Colon (tissue), 2 donors: ENCODE results near the gene ADM2.
"Not testable (repeated sequence)": the region's sequence is repeated elsewhere in the genome, so short reads cannot be mapped to it uniquely, and the experiment has no call there.

ENCODE experiments used
- FAIRE-seq: peaks from 2 replicates; lab custom pipeline; 2012; peaks lifted over from hg19 to GRCh38; lab: Jason Lieb, UNC
- donor health status: control.
- donor health status: control.

ADM2 gene, protein sequence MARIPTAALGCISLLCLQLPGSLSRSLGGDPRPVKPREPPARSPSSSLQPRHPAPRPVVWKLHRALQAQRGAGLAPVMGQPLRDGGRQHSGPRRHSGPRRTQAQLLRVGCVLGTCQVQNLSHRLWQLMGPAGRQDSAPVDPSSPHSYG

DNA sequence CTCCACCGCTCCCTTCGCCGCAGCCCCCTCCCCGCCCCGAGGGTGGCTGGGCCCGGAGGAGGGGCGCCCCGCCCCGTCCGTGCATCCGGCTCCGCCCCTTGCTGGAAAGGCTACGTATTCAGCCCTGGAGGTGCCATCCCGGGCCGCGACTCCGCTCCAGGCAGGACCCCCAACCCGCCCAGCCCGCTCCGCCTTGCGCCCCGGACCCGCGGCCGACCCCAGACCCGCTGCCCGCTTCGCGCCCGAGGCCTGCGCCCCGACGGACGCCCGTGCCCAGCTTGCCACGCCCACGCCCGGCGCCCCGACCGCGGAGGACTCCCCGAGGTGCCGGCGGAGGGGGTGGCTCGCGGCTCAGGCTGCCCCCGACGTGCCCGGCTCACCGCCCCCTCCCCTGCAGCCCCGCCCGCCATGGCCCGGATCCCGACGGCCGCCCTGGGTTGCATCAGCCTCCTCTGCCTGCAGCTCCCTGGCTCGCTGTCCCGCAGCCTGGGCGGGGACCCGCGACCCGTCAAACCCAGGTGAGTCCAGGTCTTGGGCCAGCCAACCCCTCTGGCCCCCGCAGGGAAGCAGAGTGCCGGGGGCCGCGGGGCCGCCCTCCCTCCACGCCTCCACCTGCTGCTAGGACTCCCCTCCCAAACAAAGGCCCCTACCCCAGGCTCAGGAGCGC lies at the start of gene ADM2:
ADM2 (plus strand) TSS at position 104 of the 667 bp plus-strand sequence; CDS start at position 409, 305 bp downstream.
- no peak for FAIRE-seq

DNA sequence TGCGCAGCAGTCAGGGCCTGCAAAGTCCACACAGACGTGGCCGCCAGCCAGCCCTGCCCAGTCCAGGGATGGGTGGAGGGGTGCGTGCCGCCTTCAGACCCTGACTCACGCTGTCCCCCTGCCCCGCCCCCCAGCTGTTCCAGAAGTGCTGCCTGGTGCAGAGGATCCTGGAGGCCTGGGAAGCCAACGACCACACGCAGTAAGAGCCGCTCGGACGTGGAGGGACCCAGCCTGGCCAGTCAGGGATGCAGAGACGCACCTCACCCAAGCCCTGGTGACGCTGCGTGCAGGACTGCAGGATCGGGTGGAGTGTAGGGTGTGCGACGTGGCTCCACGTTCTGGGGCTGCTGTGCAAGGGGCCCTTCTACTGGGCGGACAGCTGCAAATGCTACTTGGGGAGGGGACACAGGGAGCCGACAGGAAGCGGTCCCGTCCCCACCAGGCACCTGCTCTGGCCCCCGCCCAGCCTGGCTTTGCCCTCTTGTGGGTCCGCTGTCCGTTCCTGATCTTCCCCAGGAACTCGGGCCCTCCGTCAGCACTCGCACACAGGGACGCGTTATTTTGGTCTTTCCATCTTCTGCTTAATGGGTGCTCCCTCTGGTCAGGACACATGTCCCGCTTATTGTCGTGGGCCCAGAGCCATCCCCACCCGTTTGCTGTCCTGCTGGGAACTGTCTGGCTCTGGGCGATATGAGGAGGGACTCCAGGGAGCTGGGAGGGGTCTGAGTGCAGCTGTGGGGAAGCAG lies 49.0 kb upstream of the ADM2 start:
- no peak for FAIRE-seq

DNA sequence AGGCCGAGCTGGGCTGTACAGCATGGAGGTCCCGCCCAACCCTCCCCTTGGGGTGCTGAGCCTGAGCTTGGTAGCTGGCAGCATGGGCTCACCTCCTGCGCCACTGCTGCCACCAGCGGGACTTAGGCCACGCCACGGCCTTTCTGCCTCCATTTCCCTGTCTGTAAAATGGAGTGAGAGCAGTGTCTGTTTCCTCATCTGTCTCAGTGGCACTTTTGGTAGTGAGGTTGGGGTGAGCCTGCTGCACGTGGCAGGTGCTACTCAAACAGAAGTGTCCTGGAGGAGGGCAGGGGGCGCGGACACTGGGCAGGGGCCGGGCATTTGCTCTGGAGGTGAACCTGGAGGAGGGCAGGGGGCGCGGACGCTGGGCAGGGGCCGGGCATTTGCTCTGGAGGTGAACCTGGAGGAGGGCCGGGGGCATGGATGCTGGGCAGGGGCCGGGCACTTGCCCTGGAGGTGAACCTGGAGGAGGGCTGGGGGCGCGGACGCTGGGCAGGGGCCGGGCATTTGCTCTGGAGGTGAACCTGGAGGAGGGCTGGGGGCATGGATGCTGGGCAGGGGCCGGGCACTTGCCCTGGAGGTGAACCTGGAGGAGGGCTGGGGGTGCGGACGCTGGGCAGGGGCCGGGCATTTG lies 48.3 kb upstream of the ADM2 start:
- FAIRE-seq = not testable (repeated sequence)

DNA sequence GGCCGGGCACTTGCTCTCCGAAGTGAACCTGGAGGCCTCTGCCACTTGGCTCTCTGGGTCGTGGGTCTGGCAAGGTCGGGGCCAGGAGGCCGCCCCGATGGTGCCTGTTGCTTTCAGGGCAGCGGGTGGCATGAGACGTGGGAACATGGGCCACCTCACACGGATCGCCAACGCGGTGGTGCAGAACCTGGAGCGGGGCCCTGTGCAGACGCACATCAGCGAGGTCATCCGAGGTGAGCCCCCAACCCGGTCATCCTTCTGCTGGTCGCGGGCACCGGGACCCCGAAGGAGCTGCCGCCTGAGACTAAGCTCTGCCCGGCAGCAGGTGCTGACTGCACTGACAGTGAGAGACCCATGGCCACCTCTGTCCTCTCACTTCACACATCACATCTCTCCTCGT lies 46.5 kb upstream of the ADM2 start:
- no peak for FAIRE-seq

DNA sequence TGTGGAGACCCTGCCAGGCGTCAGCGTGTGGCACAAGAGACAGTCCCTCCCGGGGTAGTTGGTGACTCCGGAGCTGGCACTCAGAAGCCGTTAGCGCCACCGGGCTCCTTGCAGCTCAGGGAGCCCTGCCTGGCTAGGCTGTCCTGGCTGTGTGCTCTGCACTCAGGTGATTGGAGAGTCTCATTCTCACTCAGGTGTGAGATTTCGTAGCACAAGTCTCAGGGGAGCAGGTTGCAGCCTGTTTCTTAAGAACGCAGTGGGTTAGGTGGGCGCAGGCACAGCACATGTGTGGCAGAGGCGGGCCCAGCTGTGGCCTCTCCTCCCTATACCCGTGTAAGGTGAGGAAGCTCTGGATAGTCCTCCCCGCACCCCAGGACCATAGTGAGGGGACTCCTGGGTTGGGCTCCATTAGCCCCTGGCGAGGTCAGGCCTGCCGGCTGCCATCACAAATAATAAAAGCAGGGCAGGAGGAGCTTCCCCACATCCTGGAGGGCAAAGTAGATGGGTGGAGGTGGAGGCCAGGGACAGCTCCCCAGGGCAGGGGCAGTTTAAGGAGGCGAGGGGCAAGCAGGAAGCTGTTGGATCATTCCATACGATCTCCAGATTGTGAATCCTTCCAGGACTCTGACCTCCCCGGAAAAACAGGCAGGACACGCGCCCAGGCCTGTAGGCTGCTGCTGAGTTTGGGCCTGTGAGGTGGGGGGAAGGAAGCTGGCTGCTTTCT lies 45.9 kb upstream of the ADM2 start:
- no peak for FAIRE-seq

DNA sequence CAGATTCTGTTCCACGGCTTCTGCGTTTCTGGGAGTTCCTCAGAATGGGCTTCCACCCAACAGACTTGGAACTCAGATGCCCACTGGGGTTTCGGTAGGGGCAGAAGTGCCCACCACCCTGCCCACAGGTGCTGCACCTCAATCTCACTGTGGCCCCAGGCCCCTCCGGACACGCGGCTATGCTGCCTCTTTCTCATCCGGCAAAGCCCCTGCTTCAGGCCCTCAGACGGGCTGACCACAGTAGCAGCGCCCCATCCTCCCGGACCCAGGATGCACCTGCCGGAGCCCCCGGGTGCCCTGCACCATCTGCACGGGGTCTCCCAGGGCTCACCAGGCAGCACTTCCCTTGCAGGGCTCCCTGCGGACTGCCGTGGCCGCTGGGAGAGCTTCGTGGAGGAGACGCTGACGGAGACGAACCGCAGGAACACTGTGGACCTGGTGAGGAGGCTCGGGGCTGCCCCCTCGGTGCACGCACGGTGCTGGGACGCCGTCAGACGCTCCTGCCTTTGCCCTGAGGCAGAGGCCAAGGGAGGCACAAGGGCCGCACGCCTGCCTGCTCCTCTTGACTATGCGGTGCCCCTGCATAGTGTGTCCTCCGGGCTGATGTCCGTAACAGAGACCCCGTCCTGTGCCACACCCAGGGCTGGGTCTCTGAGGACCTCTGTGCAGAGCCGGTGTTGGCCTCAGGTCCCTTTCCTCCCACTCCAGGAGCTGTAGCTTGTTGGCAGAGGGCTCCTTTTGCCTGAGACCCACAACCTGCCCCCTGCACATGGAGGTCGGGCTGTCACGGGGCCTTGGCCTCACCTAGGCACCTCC lies 45.1 kb upstream of the ADM2 start:
- FAIRE-seq = no peak

DNA sequence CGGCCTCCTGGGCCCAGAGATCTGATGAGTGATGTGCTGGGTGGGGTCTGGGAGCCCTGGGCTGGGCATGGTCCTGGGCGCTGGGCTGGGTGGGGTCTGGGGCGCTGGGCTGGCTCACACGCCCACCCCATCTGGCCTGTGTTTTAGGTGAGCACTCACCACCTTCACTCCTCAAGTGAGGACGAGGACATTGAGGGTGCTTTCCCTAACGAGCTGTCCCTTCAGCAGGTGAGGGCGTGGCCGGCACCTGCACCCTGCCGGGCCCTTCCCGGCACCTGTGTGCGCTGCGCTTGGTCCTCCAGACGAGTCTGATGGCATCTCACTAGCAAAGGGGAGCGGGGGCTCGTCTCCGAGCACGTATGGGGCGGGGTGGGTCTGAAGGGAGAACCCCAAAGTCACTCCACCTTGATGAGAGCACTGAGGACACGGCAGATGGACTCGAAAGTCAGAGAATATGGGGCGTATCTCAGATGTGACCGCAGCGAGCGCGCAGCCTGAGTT lies 44.5 kb upstream of the ADM2 start:
- no peak for FAIRE-seq

DNA sequence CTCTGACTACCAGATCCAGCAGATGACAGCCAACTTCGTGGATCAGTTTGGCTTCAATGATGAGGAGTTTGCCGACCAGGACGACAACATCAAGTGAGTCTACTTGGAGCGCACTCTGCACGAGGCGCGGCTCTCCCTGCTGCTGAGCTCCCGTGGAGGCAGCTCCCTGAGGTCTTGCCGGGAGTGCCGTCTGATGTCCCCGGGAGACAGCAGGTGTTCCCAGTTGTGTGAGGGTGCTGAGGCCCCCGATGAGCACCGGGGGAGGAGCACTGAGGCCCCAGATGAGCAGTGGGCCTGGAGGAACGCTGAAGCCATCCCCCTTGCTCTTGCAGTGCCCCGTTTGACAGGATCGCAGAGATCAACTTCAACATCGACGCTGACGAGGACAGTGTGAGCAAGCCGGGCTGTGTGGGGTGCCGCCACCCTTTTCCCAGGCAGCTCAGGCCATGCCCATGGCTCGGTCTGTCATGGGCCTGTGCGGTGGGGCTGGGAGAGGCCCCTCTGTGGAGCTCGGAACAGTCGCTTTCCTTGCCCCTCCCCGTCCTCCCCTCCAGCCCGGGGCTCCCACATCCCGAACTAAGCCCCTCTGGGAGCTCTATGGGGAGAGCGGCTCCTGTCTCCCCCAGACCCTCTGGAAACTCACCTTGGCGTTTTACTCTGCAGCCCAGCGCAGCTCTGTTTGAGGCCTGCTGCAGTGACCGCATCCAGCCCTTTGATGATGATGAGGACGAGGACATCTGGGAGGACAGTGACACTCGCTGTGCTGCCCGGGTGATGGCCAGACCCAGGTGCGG lies 43.6 kb upstream of the ADM2 start:
- no peak for FAIRE-seq

DNA sequence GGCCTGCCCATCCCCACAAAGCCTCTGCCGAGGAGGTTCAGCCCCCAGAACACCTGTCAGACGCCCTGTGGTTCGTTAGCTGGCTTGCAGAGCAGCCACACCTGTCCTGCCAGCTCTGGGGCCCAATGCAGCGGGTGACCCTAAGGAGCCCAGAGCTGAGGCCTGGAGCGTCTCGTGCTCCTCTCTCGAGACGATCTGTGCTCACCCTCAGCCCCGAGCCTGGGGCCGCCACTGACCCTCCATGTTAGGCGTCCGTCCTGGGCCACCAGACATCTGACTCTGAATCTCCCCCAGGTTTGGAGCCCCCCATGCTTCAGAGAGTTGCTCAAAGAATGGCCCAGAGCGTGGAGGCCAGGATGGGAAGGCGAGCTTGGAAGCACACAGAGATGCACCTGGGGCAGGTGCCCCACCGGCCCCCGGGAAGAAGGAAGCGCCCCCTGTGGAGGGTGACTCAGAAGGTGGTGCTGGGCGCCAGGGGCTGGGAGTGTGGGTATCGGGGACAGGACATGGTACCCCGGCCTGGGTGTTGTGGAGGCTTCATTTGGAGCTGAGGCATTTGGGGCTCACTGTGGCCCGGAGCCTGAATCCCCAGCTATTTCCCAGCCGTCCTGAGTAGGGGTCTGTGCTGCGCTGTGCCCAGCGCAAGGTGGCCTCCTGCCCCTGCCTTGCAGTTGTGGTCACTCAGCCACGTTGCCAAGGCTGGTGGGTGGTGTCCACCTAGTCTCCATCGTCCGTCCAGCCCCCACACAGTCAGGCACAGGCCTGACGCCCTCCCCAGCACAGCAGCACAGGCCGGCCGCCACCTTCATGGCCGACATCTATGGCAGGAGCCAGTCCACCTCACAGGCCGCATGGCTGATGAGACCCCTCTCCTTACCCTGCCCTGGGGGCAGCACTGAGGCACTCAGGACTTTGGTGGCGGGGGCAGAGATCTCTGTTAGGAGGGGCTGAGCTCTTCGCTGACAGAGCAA lies 42.8 kb upstream of the ADM2 start:
- no peak for FAIRE-seq

DNA sequence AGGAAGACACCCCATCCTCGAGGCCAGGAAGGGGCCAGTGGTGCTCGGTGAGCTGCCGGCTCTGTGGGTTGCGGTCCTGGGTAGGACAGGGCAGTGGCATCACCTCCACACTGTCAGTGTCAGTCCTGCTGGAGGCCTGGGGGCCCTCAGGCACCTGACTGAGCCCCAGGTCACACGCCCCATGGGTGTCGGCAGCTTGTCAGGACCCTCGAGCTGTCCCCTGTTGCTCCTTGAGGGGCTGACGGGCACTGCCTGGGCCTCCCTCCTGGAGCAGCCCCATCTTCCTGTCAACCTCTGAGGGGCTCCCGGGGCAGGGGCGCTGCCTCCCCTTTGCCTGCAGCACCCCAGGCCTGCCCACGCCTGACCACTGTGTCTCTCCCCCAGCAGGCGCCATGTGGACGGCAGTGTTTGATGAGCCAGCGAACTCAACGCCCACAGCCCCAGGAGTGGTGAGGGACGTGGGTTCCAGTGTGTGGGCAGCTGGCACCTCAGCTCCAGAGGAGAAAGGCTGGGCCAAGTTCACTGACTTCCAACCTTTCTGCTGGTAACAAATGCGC lies 42.0 kb upstream of the ADM2 start:
- no peak for FAIRE-seq

DNA sequence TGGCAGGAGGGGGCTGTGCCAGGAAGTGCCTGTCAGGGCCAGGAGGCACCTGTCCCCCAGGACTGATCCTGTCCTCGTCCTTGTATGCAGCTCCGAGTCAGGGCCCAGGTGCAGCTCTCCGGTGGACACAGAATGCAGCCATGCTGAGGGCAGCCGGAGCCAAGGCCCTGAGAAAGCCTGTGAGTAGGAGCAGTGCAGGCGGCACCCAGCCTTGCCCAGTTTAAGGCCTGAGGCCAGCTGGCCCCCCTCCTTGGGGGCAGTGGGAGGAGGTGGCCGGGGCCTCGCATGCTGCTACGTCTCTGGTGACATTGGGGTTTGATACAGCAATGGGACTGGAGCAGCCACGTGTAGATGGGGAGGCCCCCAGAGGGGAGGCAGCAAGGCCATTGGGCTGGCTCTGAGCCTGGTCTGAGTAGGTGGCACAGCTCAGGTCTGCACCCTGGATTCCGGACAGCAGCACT lies 41.4 kb upstream of the ADM2 start:
- FAIRE-seq = no peak

DNA sequence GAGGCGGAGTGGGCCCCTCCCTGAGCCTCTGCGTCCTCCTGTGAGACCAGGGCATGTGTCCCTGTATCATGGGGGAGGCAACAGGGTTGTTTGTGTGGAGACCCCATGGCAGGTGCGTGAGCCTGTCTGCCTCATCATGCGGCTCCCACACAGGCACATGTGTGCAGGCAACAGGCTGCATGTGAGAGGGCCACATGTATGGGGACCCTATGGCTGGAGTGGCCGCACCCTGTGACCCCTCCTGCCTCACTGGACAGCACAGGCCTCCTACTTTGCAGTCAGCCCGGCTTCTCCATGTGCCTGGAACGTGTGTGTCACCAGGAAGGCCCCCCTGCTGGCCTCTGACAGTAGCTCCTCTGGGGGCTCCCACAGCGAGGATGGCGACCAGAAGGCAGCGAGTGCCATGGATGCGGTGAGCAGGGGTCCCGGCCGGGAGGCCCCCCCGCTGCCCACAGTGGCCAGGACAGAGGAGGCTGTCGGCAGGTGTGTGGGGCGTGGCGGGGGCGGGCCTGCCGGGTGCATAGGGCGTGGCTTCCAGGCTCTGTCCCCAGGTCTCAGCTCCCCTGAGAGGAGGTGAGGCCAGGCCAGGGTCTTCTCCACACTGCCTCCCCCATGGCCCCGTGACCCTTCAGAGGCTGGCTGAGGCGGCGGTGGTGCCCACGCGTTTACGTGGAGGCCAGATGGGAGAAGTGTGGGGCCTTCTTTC lies 40.6 kb upstream of the ADM2 start:
- no peak for FAIRE-seq

DNA sequence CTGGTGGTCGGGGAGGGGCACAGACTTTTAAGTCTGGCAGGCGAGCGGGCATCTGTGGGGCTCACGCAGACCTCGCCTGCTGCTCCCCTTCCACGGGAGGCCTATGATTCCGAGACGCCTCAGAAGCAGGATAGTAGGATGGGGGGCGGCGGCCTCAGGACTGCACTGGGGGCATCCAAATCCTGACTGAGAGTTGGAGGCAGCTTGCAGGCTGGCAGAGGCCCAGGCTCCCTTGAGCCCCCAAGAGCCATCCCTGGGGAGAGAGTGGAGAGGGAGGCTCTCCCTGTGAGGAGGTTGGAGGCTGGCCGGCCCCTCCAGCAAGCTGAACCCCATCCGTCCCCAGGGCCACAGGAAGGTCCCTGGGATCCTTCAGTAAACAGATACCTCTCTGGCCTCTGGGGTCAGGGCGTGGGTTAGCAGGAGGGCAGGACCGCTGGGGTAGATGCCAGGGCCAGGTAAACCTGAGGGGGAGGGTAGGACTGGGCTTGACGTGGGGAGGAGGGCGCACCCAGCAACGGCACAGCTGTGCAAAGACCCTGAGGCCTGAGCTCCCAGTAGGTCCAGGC lies 39.8 kb upstream of the ADM2 start:
- no peak for FAIRE-seq

DNA sequence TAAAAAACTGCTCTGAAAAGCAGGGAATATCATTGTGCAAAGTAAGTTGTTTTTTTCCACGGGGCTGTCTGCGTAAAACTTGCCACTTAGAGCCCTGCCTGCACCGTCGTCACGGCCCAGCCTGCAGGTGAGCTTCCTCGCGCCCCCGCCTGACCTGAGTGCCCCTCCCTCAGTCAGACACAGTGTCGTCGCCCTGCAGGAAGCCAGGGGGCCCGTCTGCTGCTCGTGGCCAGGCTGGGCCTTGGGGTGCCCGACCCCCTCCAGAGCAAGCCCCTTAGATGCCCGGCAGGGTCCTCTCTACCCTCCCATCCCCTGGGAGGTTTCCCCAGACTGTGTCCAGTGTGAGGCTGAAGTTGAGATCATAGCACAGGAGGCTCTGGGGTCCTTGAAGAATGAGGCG lies 38.1 kb upstream of the ADM2 start:
- FAIRE-seq = no peak

DNA sequence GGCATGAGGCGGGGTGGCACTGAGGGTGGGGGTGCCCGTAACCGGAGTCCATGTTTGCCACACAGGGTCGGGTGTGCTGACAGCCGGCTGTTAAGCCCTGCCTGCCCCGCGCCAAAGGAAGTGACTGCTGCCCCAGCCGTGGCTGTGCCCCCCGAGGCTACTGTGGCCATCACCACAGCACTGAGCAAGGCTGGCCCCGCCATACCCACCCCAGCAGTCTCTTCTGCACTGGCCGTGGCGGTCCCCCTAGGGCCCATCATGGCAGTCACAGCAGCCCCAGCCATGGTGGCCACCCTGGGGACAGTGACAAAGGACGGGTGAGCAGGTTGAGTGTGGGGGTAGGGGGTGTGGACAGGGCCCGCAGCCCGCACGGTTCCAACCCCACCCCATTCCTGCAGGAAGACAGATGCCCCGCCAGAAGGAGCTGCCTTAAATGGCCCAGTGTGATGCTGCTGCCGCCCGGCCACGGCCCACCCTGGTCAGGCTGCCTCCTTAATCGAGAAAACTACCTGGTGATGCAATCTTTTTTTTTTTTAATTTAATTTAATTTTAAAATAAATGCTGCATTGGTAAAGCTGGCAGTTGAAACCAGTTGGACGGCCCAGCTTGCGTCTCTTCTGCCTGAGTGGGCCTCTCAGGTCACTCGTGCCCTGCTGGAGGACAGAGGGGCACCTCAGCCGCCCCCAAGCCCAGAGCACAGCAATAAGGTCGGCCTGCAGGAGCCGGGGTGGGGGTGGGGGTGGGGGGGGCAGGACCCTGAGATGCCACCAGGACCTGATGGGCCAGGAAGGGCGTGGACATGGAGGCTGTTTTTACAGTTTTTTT lies 37.3 kb upstream of the ADM2 start:
- FAIRE-seq = no peak

DNA sequence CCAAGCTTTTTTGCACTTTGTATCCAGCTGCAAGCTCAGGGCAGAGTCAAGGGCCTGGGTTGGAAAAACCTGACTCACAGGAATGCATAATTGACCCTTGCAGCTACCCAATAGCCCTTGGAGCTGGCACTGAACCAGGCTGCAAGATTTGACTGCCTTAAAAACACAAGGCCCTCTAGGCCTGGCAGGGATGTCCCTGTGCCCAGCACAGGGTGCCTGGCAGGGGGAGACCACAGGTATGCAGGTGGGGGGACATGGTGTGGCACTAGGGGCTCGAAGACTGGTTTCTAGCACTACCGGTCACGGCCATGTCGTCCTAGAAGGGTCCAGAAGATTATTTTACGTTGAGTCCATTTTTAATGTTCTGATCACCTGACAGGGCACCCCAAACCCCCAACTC lies 36.7 kb upstream of the ADM2 start:
- FAIRE-seq = no peak
